Transverse colon (tissue), 4 donors: ENCODE data around the gene ZNF558. TPM values are rescaled to one million over a fixed set of nuclear protein-coding genes. Genes with fewer than 3 reads are reported as not detected.

Source experiments
- DNase-seq: peaks from one replicate; pipeline ENCODE4 v3.0.0-alpha.2; 2019
- H3K27ac ChIP-seq, 4 donors: fragments of 200-600 bp; sonication (generic); 2 replicates each; pipeline ENCODE4 v1.5.1; 2016 to 2018; ENCODE audit warnings: inconsistent platforms in 4 of 4
- H3K27me3 ChIP-seq: fragments of 200-600 bp; sonication (generic); 2 replicates; pipeline ENCODE4 v1.5.1; 2017; ENCODE audit warnings: inconsistent platforms
- H3K36me3 ChIP-seq, 4 donors: fragments of 200-600 bp; sonication (generic); 2 replicates each; pipeline ENCODE4 v1.5.1; 2017 to 2019; ENCODE audit warnings: inconsistent platforms in 4 of 4
- H3K4me1 ChIP-seq, 4 donors: fragments of 200-600 bp; sonication (generic); 2 replicates each; pipeline ENCODE4 v1.5.1; 2017 to 2020; ENCODE audit warnings: inconsistent platforms in 4 of 4
- H3K4me3 ChIP-seq, 4 donors: fragments of 200-600 bp; sonication (generic); 1 replicate in 1 of 4; 2 replicates in 3 of 4; pipeline versions ENCODE4 v1.5.1 to v1.6.1; 2017 to 2019; ENCODE audit warnings: inconsistent platforms in 4 of 4
- H3K9me3 ChIP-seq, 2 donors: fragments of 200-600 bp; sonication (generic); 2 replicates each; pipeline ENCODE4 v1.5.1; 2017 to 2019; ENCODE audit warnings: inconsistent platforms in 2 of 2
- EP300 ChIP-seq: sonication (generic); formaldehyde crosslinking; IDR thresholded peaks from one replicate; pipeline ENCODE4 v1.6.1; 2017; ENCODE audit warnings: antibody characterized with exemption, low read depth
- POLR2A ChIP-seq: fragments of 450-650 bp; IDR thresholded peaks from one replicate; pipeline ENCODE4 v1.6.1; 2016; ENCODE audit warnings: antibody characterized with exemption, mild to moderate bottlenecking, moderate library complexity
- POLR2AphosphoS5 ChIP-seq, 3 donors: sonication (generic); formaldehyde crosslinking; IDR thresholded peaks; one replicate each; pipeline ENCODE4 v1.6.1; 2016; ENCODE audit warnings: antibody characterized with exemption in 3 of 3
- WGBS, 2 donors: methylation state at CpG; one replicate each; pipeline ENCODE4 v1.1.5; 2018; ENCODE audit warnings: low coverage in 1 of 2; 5-methylcytosine and 5-hydroxymethylcytosine counted together
- in situ Hi-C, 4 donors: fragments of 200-750 bp; cut with MboI; loops; one replicate each; pipeline versions ENCODE4 v1.15.0 to v1.15.1; 2017; ENCODE audit warnings: low sequenced_read_pairs in 3 of 4, low pct_ligation_motif_present in 1 of 4, low pct_unique_long_range_greater_than_20kb in 1 of 4
- intact Hi-C: fragments of 100-400 bp; cut with DNase I; formaldehyde crosslinking; loops from one replicate; pipeline ENCODE4 v1.15.1; 2023; ENCODE audit warnings: low total_unique reads
- total RNA-seq, 4 donors: library from RNA; depleted of rRNA; stranded (reverse); fragments of >200 nt; gene quantifications; one replicate each; pipeline ENCODE4 v1.1.0, GENCODE V29; 2016
- TF ChIP-seq, protein P1 (sequence below), 5 experiments: fragments of 200-600 bp in 3 of 5; fragments of 450-650 bp in 2 of 5; sonication (generic) in 3 of 5; IDR thresholded peaks; 1 replicate in 2 of 5; 2 replicates in 3 of 5; pipeline ENCODE4 v1.5.1; 2016 to 2017; ENCODE audit warnings: antibody characterized with exemption in 5 of 5, inconsistent platforms in 3 of 5, mild to moderate bottlenecking in 2 of 5, moderate library complexity in 1 of 5

Gene ZNF558
- total RNA-seq, 4 donors from 2014 or later, result 17.2 to 77.6 (median 28.1) TPM

DNA sequence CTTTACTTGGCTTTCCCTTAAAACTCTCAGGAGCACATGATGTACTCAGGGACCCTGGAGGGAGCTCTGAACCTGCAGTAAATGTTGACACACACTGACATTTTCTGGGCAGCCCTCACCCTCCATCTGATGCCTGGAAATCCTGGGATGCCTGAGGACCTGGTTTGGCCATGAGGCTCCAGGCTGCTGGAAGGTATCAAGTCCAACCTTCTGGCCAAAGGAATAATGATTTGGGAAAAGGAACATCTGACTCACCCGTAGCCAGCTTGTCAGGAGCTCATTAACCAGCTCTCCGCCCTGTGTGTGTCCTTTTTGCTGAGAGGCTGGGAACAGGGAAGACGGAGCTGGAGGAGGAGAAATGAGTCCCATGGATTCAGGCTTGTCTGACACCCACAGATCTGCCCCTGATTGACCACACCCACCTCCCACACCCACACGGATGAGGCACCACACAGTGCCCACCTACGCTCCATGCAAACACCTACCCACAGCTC, 10.3 kb downstream of the ZNF558 start:
- H3K9me3 ChIP-seq, result peaks cover 10 to 22% of the 10 kb centered on the region in 2 donors
- WGBS, 2 donors, result 79% methylated on average over 5 of the region's 5 CpGs; no CpG with 5 or more reads in 1 of the 2 donors
- H3K4me1 ChIP-seq, result no peaks in the 10 kb centered on the region
- H3K36me3 ChIP-seq, result peaks cover 0 to 72% (median 37%) of the 10 kb centered on the region in 4 donors
- no peaks in the 10 kb centered on the region for H3K27me3 ChIP-seq
- no peak for DNase-seq
- TF ChIP-seq POLR2AphosphoS5 (IDR thresholded peaks at IDR 0.05) (peak in 2 of 3 donors; percentile 40 to 48), EP300 (no peak)
- intact Hi-C loops, result no loop called here
- H3K4me3 ChIP-seq, result no peak overlapping the region
- peak overlapping the region in 3 of 4 donors; percentile 31 to 49 (median 46) for H3K27ac ChIP-seq
- in situ Hi-C loops, result no loop called here

GRCh38 chr19:8820234-8820633, 11.9 kb downstream of the ZNF558 start:
- Histone ChIP-seq H3K9me3 (peaks cover 26 to 38% of the 10 kb centered on the region in 2 donors), H3K27me3 (no peaks in the 10 kb centered on the region), H3K4me3 (no peak overlapping the region), H3K27ac (no peak overlapping the region), H3K36me3 (peaks cover 0 to 87% (median 45%) of the 10 kb centered on the region in 4 donors), H3K4me1 (no peaks in the 10 kb centered on the region)
- intact Hi-C loops, result no loop called here
- no peak for DNase-seq
- 83 to 94% methylated on average over 1 to 3 of the region's 3 CpGs for WGBS, 2 donors
- TF ChIP-seq POLR2A (no peak), EP300 (no peak), POLR2AphosphoS5 (IDR thresholded peaks at IDR 0.05) (no peak)
- TF ChIP-seq, protein P1, sequence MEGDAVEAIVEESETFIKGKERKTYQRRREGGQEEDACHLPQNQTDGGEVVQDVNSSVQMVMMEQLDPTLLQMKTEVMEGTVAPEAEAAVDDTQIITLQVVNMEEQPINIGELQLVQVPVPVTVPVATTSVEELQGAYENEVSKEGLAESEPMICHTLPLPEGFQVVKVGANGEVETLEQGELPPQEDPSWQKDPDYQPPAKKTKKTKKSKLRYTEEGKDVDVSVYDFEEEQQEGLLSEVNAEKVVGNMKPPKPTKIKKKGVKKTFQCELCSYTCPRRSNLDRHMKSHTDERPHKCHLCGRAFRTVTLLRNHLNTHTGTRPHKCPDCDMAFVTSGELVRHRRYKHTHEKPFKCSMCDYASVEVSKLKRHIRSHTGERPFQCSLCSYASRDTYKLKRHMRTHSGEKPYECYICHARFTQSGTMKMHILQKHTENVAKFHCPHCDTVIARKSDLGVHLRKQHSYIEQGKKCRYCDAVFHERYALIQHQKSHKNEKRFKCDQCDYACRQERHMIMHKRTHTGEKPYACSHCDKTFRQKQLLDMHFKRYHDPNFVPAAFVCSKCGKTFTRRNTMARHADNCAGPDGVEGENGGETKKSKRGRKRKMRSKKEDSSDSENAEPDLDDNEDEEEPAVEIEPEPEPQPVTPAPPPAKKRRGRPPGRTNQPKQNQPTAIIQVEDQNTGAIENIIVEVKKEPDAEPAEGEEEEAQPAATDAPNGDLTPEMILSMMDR (IDR thresholded peaks at IDR 0.05), result no peak
- in situ Hi-C loops, result no loop called here

DNA sequence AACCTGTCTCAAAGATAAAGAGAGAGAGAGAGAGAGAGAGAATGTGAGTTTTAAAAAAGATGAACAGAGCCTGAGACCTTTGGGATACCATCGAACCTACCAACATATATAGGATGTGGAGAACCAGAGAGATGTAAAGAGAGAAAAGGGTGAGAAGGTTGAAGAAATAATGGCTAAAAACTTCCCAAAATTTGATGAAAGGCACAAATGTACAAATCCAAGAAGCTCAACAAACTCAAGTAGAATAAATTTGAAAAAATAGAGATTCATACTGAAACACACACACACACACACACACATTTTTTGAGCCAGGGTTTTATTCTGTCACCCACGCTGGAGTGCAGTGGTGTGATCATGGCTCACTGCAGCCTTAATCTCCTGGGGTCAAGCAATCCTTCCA, 16.3 kb downstream of the ZNF558 start:
- in situ Hi-C loops, result no loop called here
- Histone ChIP-seq H3K9me3 (peaks cover 70 to 83% of the 10 kb centered on the region in 2 donors), H3K27me3 (no peaks in the 10 kb centered on the region), H3K4me3 (no peak overlapping the region), H3K4me1 (no peaks in the 10 kb centered on the region), H3K27ac (no peak overlapping the region), H3K36me3 (peaks cover 10 to 100% (median 57%) of the 10 kb centered on the region in 4 donors)
- no peak for TF ChIP-seq EP300
- no peak for TF ChIP-seq POLR2A
- no peak for DNase-seq
- intact Hi-C loops, result no loop called here
- 94 to 97% methylated on average over 2 of the region's 2 CpGs for WGBS, 2 donors

GRCh38 chr19:8814176-8814575, 17.9 kb downstream of the ZNF558 start:
- peaks cover 10 to 99% (median 56%) of the 10 kb centered on the region in 4 donors for H3K36me3 ChIP-seq

More at GRCh38 chr19:8814176-8814575, 17.9 kb downstream of the ZNF558 start:
- TF ChIP-seq, protein P1 (IDR thresholded peaks at IDR 0.05), result no peak
- TF ChIP-seq EP300 (no peak), POLR2A (no peak), POLR2AphosphoS5 (IDR thresholded peaks at IDR 0.05) (no peak)
- Histone ChIP-seq H3K27me3 (no peaks in the 10 kb centered on the region), H3K9me3 (peaks cover 85 to 91% of the 10 kb centered on the region in 2 donors), H3K27ac (no peak overlapping the region), H3K4me1 (no peaks in the 10 kb centered on the region), H3K4me3 (no peak overlapping the region)
- in situ Hi-C loops (no loop called here), intact Hi-C loops (no loop called here)
- no peak for DNase-seq
- WGBS, 2 donors, result 100% methylated on average over 3 of the region's 3 CpGs
